Measurements from ENCODE around the gene TBX2.
"Not testable (repeated sequence)": the region's sequence is repeated elsewhere in the genome, so short reads cannot be mapped to it uniquely, and the experiment has no call there.

The TBX2 gene

GRCh38 chr17:61449140-61449539 lies 49.5 kb downstream of the TBX2 start:
- H3K36me3 ChIP-seq (ENCODE audit: control insufficient read depth, insufficient read depth, low read length); H3K4me1 ChIP-seq (ENCODE audit: control insufficient read depth, insufficient read depth, low read length, poor library complexity, severe bottlenecking); H3K4me3 ChIP-seq (ENCODE audit: insufficient read depth, low read depth, low read length, poor library complexity, severe bottlenecking); H3K9me3 ChIP-seq (ENCODE audit: control insufficient read depth, low read length); DNase-seq; H3K27ac ChIP-seq (ENCODE audit: insufficient read depth, low read length, poor library complexity, severe bottlenecking): not testable (repeated sequence)
- H3K27me3 ChIP-seq (replicated peaks; ENCODE audit: control insufficient read depth, insufficient read depth, low read length, poor library complexity, severe bottlenecking): peaks cover 24% of the 10 kb centered on the region

- Histone ChIP-seq H3K27me3 (replicated peaks; ENCODE audit: control insufficient read depth, insufficient read depth, low read length, poor library complexity, severe bottlenecking) (peaks cover 24% of the 10 kb centered on the region), H3K9me3 (ENCODE audit: control insufficient read depth, low read length) (no peaks in the 10 kb centered on the region), H3K4me3 (ENCODE audit: insufficient read depth, low read depth, low read length, poor library complexity, severe bottlenecking) (no peak overlapping the region), H3K27ac (ENCODE audit: insufficient read depth, low read length, poor library complexity, severe bottlenecking) (no peak overlapping the region), H3K36me3 (ENCODE audit: control insufficient read depth, insufficient read depth, low read length) (no peaks in the 10 kb centered on the region), H3K4me1 (ENCODE audit: control insufficient read depth, insufficient read depth, low read length, poor library complexity, severe bottlenecking) (peaks cover 9% of the 10 kb centered on the region)
- DNase-seq: no peak
Observed at GRCh38 chr17:61449707-61450640, 50.3 kb downstream of the TBX2 start.

- H3K27ac ChIP-seq (ENCODE audit: insufficient read depth, low read length, poor library complexity, severe bottlenecking): no peak overlapping the region
- DNase-seq: no peak
Observed at GRCh38 chr17:61450641-61451537, 51.2 kb downstream of the TBX2 start.

GRCh38 chr17:61451538-61452300 lies 52.1 kb downstream of the TBX2 start:
- no peak overlapping the region for H3K27ac ChIP-seq (ENCODE audit: insufficient read depth, low read length, poor library complexity, severe bottlenecking)
- H3K4me1 ChIP-seq (ENCODE audit: control insufficient read depth, insufficient read depth, low read length, poor library complexity, severe bottlenecking): peaks cover 10% of the 10 kb centered on the region
- peaks cover 33% of the 10 kb centered on the region for H3K27me3 ChIP-seq (replicated peaks; ENCODE audit: control insufficient read depth, insufficient read depth, low read length, poor library complexity, severe bottlenecking)
- peak overlapping the region; percentile 42 for H3K4me3 ChIP-seq (ENCODE audit: insufficient read depth, low read depth, low read length, poor library complexity, severe bottlenecking)
- no peaks in the 10 kb centered on the region for H3K9me3 ChIP-seq (ENCODE audit: control insufficient read depth, low read length)
- H3K36me3 ChIP-seq (ENCODE audit: control insufficient read depth, insufficient read depth, low read length): no peaks in the 10 kb centered on the region
- DNase-seq: no peak

More at GRCh38 chr17:61450641-61451537, 51.2 kb downstream of the TBX2 start:
- no peaks in the 10 kb centered on the region for H3K36me3 ChIP-seq (ENCODE audit: control insufficient read depth, insufficient read depth, low read length)
- H3K4me3 ChIP-seq (ENCODE audit: insufficient read depth, low read depth, low read length, poor library complexity, severe bottlenecking): no peak overlapping the region
- no peaks in the 10 kb centered on the region for H3K9me3 ChIP-seq (ENCODE audit: control insufficient read depth, low read length)
- peaks cover 9% of the 10 kb centered on the region for H3K4me1 ChIP-seq (ENCODE audit: control insufficient read depth, insufficient read depth, low read length, poor library complexity, severe bottlenecking)
- H3K27me3 ChIP-seq (replicated peaks; ENCODE audit: control insufficient read depth, insufficient read depth, low read length, poor library complexity, severe bottlenecking): peaks cover 29% of the 10 kb centered on the region

- Histone ChIP-seq H3K36me3 (ENCODE audit: control insufficient read depth, insufficient read depth, low read length) (no peaks in the 10 kb centered on the region), H3K4me1 (ENCODE audit: control insufficient read depth, insufficient read depth, low read length, poor library complexity, severe bottlenecking) (peaks cover 16% of the 10 kb centered on the region), H3K27me3 (replicated peaks; ENCODE audit: control insufficient read depth, insufficient read depth, low read length, poor library complexity, severe bottlenecking) (peaks cover 41% of the 10 kb centered on the region), H3K4me3 (ENCODE audit: insufficient read depth, low read depth, low read length, poor library complexity, severe bottlenecking) (peak within 1 kb of the TSS; percentile 42), H3K27ac (ENCODE audit: insufficient read depth, low read length, poor library complexity, severe bottlenecking) (no peak within 1 kb of the TSS), H3K9me3 (ENCODE audit: control insufficient read depth, low read length) (no peaks in the 10 kb centered on the region)
- DNase-seq: no peak
Observed at GRCh38 chr17:61452301-61453290, 53.0 kb downstream of the TBX2 start, which contains the start of gene TBX4. TBX4 (plus strand) TSS chr17:61452422; CDS start chr17:61456491, 4,069 bp downstream.

- H3K9me3 ChIP-seq (ENCODE audit: control insufficient read depth, low read length): no peaks in the 10 kb centered on the region
- no peak overlapping the region for H3K27ac ChIP-seq (ENCODE audit: insufficient read depth, low read length, poor library complexity, severe bottlenecking)
- no peak for DNase-seq
- no peaks in the 10 kb centered on the region for H3K36me3 ChIP-seq (ENCODE audit: control insufficient read depth, insufficient read depth, low read length)
- H3K4me3 ChIP-seq (ENCODE audit: insufficient read depth, low read depth, low read length, poor library complexity, severe bottlenecking): no peak overlapping the region
- peaks cover 45% of the 10 kb centered on the region for H3K27me3 ChIP-seq (replicated peaks; ENCODE audit: control insufficient read depth, insufficient read depth, low read length, poor library complexity, severe bottlenecking)
- H3K4me1 ChIP-seq (ENCODE audit: control insufficient read depth, insufficient read depth, low read length, poor library complexity, severe bottlenecking): peaks cover 17% of the 10 kb centered on the region
Observed at GRCh38 chr17:61453566-61454380, 54.1 kb downstream of the TBX2 start.

- DNase-seq: no peak
- Histone ChIP-seq H3K27ac (ENCODE audit: insufficient read depth, low read length, poor library complexity, severe bottlenecking) (no peak overlapping the region), H3K4me1 (ENCODE audit: control insufficient read depth, insufficient read depth, low read length, poor library complexity, severe bottlenecking) (peaks cover 17% of the 10 kb centered on the region), H3K9me3 (ENCODE audit: control insufficient read depth, low read length) (no peaks in the 10 kb centered on the region), H3K27me3 (replicated peaks; ENCODE audit: control insufficient read depth, insufficient read depth, low read length, poor library complexity, severe bottlenecking) (peaks cover 45% of the 10 kb centered on the region), H3K36me3 (ENCODE audit: control insufficient read depth, insufficient read depth, low read length) (no peaks in the 10 kb centered on the region), H3K4me3 (ENCODE audit: insufficient read depth, low read depth, low read length, poor library complexity, severe bottlenecking) (no peak overlapping the region)
Observed at GRCh38 chr17:61454381-61455323, 55.0 kb downstream of the TBX2 start.

Measured in effector memory CD4-positive, alpha-beta T cell (primary cell).